HL-60 (cell line): ENCODE data around the gene PPFIA2.

ENCODE experiments used
- DNase-seq, 2 experiments: peaks; one replicate each; pipeline ENCODE4 v3.0.0-alpha.2; 2010 to 2020; ENCODE audit warnings: low read depth in 1 of 2, low spot score in 1 of 2
- H3K27ac ChIP-seq: fragments of 250-450 bp; sonication (Bioruptor Pico); replicated peaks from 2 replicates; pipeline ENCODE4 v1.5.1; 2020; ENCODE audit warnings: mild to moderate bottlenecking, moderate library complexity
- H3K27me3 ChIP-seq: fragments of 250-450 bp; sonication (Bioruptor Pico); 2 replicates; pipeline ENCODE4 v1.5.1; 2021; ENCODE audit warnings: mild to moderate bottlenecking, moderate library complexity; ENCODE audit not compliant: insufficient read depth, poor library complexity, severe bottlenecking
- H3K4me3 ChIP-seq: replicated peaks from 2 replicates; pipeline ENCODE4 v1.5.1; 2011; ENCODE audit warnings: mild to moderate bottlenecking, control low read depth, low read length; ENCODE audit not compliant: insufficient read depth
- CTCF ChIP-seq: IDR thresholded peaks from one replicate; pipeline ENCODE4 v1.5.1; 2011; ENCODE audit warnings: low read length, control low read depth, inconsistent platforms; ENCODE audit not compliant: insufficient read depth
- GABPA ChIP-seq: IDR thresholded peaks from 2 replicates; pipeline ENCODE4 v1.6.1; 2012; ENCODE audit warnings: low read depth
- POLR2AphosphoS5 ChIP-seq: IDR thresholded peaks from 2 replicates; pipeline ENCODE4 v1.6.1; 2012; ENCODE audit warnings: low read depth
- REST ChIP-seq: IDR thresholded peaks from 2 replicates; pipeline ENCODE4 v1.6.1; 2012; ENCODE audit warnings: low read depth; ENCODE audit not compliant: insufficient replicate concordance
- SPI1 ChIP-seq: IDR thresholded peaks from 2 replicates; pipeline ENCODE4 v1.6.1; 2012; ENCODE audit warnings: low read depth, mild to moderate bottlenecking, borderline replicate concordance

Gene PPFIA2

GRCh38 chr12:81330480-81330879 lies 428.7 kb downstream of the PPFIA2 start:
- no peaks in the 10 kb centered on the region for H3K27me3 ChIP-seq
- H3K4me3 ChIP-seq = no peak overlapping the region
- no peak for DNase-seq
- H3K27ac ChIP-seq = no peak overlapping the region
- no peak for TF ChIP-seq CTCF

- no peak overlapping the region for H3K4me3 ChIP-seq
- H3K27me3 ChIP-seq = no peaks in the 10 kb centered on the region
- H3K27ac ChIP-seq = no peak overlapping the region
- DNase-seq = peak in 1 of 2 experiments; percentile 2
- TF ChIP-seq CTCF (peak; percentile 31), POLR2AphosphoS5 (no peak)
These were observed 430.1 kb downstream of the PPFIA2 start for GRCh38 chr12:81329085-81329484.

- no peak overlapping the region for H3K4me3 ChIP-seq
- no peak for DNase-seq
- TF ChIP-seq CTCF = no peak
- TF ChIP-seq POLR2AphosphoS5 = no peak
- no peak for TF ChIP-seq REST
- TF ChIP-seq GABPA = no peak
- TF ChIP-seq SPI1 = no peak
- H3K27me3 ChIP-seq = peaks cover 3% of the 10 kb centered on the region
- H3K27ac ChIP-seq = no peak overlapping the region
These were observed 431.7 kb downstream of the PPFIA2 start for GRCh38 chr12:81327425-81327824.

- Histone ChIP-seq H3K4me3 (no peak overlapping the region), H3K27me3 (peaks cover 3% of the 10 kb centered on the region), H3K27ac (no peak overlapping the region)
- TF ChIP-seq REST (no peak), SPI1 (no peak), GABPA (no peak), POLR2AphosphoS5 (no peak), CTCF (no peak)
- no peak for DNase-seq
These were observed 434.1 kb downstream of the PPFIA2 start for GRCh38 chr12:81325086-81325485.
